ENCODE results near the gene PEAK3.

PEAK3 gene

DNA sequence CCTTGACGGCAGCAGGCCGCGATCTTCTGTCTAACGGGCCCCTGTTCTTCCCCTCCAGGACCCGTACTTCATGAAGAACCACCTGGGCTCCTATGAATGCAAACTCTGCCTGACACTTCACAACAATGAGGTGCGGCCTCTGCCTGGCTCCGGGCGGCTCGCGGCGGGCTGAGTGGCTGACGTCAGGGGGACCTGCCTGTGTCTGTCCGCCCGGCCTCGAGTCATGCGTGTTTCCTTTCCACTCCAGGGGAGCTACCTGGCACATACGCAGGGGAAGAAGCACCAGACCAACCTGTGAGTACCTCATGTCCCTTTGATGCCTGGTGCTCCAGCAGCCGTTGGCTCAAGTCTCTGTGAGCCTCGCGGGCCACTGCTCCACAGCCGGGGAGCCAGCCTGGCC is 37.5 kb downstream of the PEAK3 start:
- H3K23ac ChIP-seq (ENCODE audit: low read length): no peak overlapping the region
- no peak overlapping the region for H3K27ac ChIP-seq (ENCODE audit: low read depth, low read length)
- H4K5ac ChIP-seq (ENCODE audit: low read length): no peak overlapping the region
- no peak overlapping the region for H2BK15ac ChIP-seq (replicated peaks; ENCODE audit: low read depth)
- no peak overlapping the region for H3K4me2 ChIP-seq (ENCODE audit: low read length)
- no peaks in the 10 kb centered on the region for H3K27me3 ChIP-seq (ENCODE audit: insufficient read depth, low read length, poor library complexity)
- no peak overlapping the region for H2AK5ac ChIP-seq (ENCODE audit: low read length)
- H3K4me1 ChIP-seq (ENCODE audit: control insufficient read depth, low read depth, low read length): no peaks in the 10 kb centered on the region
- peaks cover 18% of the 10 kb centered on the region for H3K36me3 ChIP-seq (ENCODE audit: control insufficient read depth, insufficient read depth, low read length)
- no peak for DNase-seq
- no peak overlapping the region for H3K18ac ChIP-seq (ENCODE audit: low read length)
- H3K4me3 ChIP-seq (ENCODE audit: low read length): no peak overlapping the region
- no peak overlapping the region for H3K9ac ChIP-seq (ENCODE audit: low read length)
- peaks cover 14% of the 10 kb centered on the region for H3K79me1 ChIP-seq (ENCODE audit: low read length)
- H3K4ac ChIP-seq (ENCODE audit: low read depth, low read length): no peak overlapping the region
- H2BK5ac ChIP-seq (ENCODE audit: low read length): no peak overlapping the region
- WGBS (ENCODE audit: extremely low coverage, insufficient coverage, low lambda C conversion rate): no CpG with 5 or more reads among the region's 21 CpGs
- H3K79me2 ChIP-seq (ENCODE audit: control insufficient read depth, insufficient read depth, low read length): peaks cover 42% of the 10 kb centered on the region
- no peak overlapping the region for H2BK120ac ChIP-seq (ENCODE audit: low read depth, low read length)
- H3K56ac ChIP-seq (ENCODE audit: low read length): no peak overlapping the region
- no peak overlapping the region for H4K8ac ChIP-seq (ENCODE audit: low read depth, low read length)

DNA sequence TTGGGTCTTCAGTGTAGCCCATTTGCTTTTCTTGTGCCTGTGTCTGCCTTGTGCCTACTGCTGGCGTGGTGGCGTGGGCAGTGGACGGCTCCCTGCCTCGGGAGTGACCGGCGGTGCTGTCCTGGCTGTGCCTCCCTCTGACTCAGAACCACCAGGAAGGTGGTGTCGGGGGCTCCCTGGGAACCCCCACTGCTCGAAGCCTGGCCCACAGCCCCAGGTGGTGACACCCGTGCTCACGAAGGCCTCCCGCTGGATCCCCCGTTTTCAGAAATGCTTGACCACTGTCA is 37.9 kb downstream of the PEAK3 start:
- no peak overlapping the region for H2BK120ac ChIP-seq (ENCODE audit: low read depth, low read length)
- no peak overlapping the region for H3K9ac ChIP-seq (ENCODE audit: low read length)
- H4K8ac ChIP-seq (ENCODE audit: low read depth, low read length): no peak overlapping the region
- no peak for DNase-seq
- H2BK5ac ChIP-seq (ENCODE audit: low read length): no peak overlapping the region
- H3K36me3 ChIP-seq (ENCODE audit: control insufficient read depth, insufficient read depth, low read length): peaks cover 18% of the 10 kb centered on the region
- no peak overlapping the region for H3K4ac ChIP-seq (ENCODE audit: low read depth, low read length)
- no peaks in the 10 kb centered on the region for H3K27me3 ChIP-seq (ENCODE audit: insufficient read depth, low read length, poor library complexity)
- H3K18ac ChIP-seq (ENCODE audit: low read length): no peak overlapping the region
- H3K23ac ChIP-seq (ENCODE audit: low read length): no peak overlapping the region
- no CpG with 5 or more reads among the region's 12 CpGs for WGBS (ENCODE audit: extremely low coverage, insufficient coverage, low lambda C conversion rate)
- H2BK15ac ChIP-seq (replicated peaks; ENCODE audit: low read depth): no peak overlapping the region
- no peak overlapping the region for H3K27ac ChIP-seq (ENCODE audit: low read depth, low read length)
- H3K4me3 ChIP-seq (ENCODE audit: low read length): no peak overlapping the region
- H3K56ac ChIP-seq (ENCODE audit: low read length): no peak overlapping the region
- peaks cover 14% of the 10 kb centered on the region for H3K79me1 ChIP-seq (ENCODE audit: low read length)
- H3K79me2 ChIP-seq (ENCODE audit: control insufficient read depth, insufficient read depth, low read length): peaks cover 46% of the 10 kb centered on the region
- H2AK5ac ChIP-seq (ENCODE audit: low read length): no peak overlapping the region
- no peaks in the 10 kb centered on the region for H3K4me1 ChIP-seq (ENCODE audit: control insufficient read depth, low read depth, low read length)
- no peak overlapping the region for H3K4me2 ChIP-seq (ENCODE audit: low read length)
- H4K5ac ChIP-seq (ENCODE audit: low read length): no peak overlapping the region

DNA sequence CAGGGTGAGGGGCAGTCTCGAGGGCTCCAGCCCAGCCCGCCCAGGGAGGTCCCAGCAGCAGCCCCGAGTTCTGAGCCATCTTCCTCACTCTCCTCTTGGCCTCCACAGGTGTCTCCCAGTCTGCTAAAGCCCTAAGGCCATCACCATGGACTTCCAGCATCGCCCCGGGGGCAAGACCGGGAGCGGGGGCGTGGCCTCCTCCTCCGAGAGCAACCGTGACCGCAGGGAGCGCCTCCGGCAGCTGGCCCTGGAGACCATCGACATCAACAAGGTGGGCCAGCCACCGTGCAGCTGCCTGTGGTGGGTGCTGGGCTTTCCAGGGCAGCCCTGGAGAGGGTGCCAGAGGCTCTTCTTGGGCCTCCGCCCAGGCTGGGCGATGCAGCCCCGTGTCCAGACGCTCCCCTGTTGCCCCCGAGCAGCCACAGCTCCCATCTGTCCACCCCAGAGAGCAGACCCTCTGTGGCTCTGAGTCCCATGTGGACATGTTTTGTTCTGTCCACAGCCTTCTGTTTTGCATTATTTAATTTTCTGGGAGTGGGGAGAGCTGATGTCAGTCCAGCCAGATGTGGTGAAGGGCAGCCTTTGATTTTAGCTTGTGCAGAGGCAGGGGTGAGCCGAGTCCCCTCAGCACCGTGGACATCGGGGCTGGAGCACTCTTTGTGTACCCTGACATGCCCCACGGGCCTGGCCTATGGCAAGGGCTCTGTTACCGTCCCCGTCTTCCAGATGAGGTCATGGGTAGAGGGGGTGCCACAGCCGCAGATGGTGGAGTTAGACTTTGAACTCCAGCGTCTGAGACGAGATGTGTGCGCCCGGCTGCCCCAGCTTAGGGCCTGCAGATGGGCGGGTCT is 38.5 kb downstream of the PEAK3 start:
- Histone ChIP-seq H3K23ac (ENCODE audit: low read length) (no peak overlapping the region), H3K18ac (ENCODE audit: low read length) (no peak overlapping the region), H2BK120ac (ENCODE audit: low read depth, low read length) (no peak overlapping the region), H2AK5ac (ENCODE audit: low read length) (no peak overlapping the region), H3K36me3 (ENCODE audit: control insufficient read depth, insufficient read depth, low read length) (peaks cover 16% of the 10 kb centered on the region), H3K4ac (ENCODE audit: low read depth, low read length) (no peak overlapping the region), H3K27ac (ENCODE audit: low read depth, low read length) (no peak overlapping the region), H3K9ac (ENCODE audit: low read length) (no peak overlapping the region), H4K8ac (ENCODE audit: low read depth, low read length) (no peak overlapping the region), H2BK15ac (replicated peaks; ENCODE audit: low read depth) (no peak overlapping the region), H3K56ac (ENCODE audit: low read length) (no peak overlapping the region), H3K79me1 (ENCODE audit: low read length) (peaks cover 14% of the 10 kb centered on the region), H3K4me2 (ENCODE audit: low read length) (no peak overlapping the region), H2BK5ac (ENCODE audit: low read length) (no peak overlapping the region), H4K5ac (ENCODE audit: low read length) (no peak overlapping the region), H3K4me1 (ENCODE audit: control insufficient read depth, low read depth, low read length) (no peaks in the 10 kb centered on the region), H3K4me3 (ENCODE audit: low read length) (no peak overlapping the region), H3K79me2 (ENCODE audit: control insufficient read depth, insufficient read depth, low read length) (peaks cover 52% of the 10 kb centered on the region), H3K27me3 (ENCODE audit: insufficient read depth, low read length, poor library complexity) (no peaks in the 10 kb centered on the region)
- DNase-seq: no peak
- WGBS (ENCODE audit: extremely low coverage, insufficient coverage, low lambda C conversion rate): no CpG with 5 or more reads among the region's 32 CpGs

DNA sequence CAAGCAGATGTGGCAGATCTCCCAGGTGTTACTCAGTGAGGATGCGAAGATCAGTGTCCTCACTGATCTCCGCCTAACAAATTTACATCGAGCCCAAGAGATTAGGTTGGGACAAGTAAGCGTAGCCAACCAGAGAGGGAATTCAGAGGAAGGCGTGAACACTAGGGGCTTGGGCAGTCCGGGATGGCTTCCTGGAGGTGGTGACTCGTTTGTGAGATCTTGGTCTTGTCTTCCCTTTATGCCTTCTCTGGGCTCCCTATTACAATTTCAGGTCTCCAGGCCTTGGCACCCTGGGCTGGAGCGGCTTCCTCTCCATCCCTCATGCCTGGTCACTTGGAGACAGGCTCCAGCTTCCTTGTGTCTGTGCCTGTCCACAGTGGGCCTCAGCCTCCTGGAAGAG is 39.2 kb downstream of the PEAK3 start:
- Histone ChIP-seq H2BK15ac (replicated peaks; ENCODE audit: low read depth) (no peak overlapping the region), H3K27me3 (ENCODE audit: insufficient read depth, low read length, poor library complexity) (no peaks in the 10 kb centered on the region), H2BK120ac (ENCODE audit: low read depth, low read length) (no peak overlapping the region), H4K5ac (ENCODE audit: low read length) (no peak overlapping the region), H3K9ac (ENCODE audit: low read length) (no peak overlapping the region), H4K8ac (ENCODE audit: low read depth, low read length) (no peak overlapping the region), H3K36me3 (ENCODE audit: control insufficient read depth, insufficient read depth, low read length) (peaks cover 16% of the 10 kb centered on the region), H3K4me3 (ENCODE audit: low read length) (no peak overlapping the region), H3K4me1 (ENCODE audit: control insufficient read depth, low read depth, low read length) (peaks cover 2% of the 10 kb centered on the region), H3K23ac (ENCODE audit: low read length) (no peak overlapping the region), H2AK5ac (ENCODE audit: low read length) (no peak overlapping the region), H3K56ac (ENCODE audit: low read length) (no peak overlapping the region), H2BK5ac (ENCODE audit: low read length) (no peak overlapping the region), H3K79me1 (ENCODE audit: low read length) (peaks cover 14% of the 10 kb centered on the region), H3K4me2 (ENCODE audit: low read length) (no peak overlapping the region), H3K27ac (ENCODE audit: low read depth, low read length) (no peak overlapping the region), H3K4ac (ENCODE audit: low read depth, low read length) (no peak overlapping the region), H3K79me2 (ENCODE audit: control insufficient read depth, insufficient read depth, low read length) (peaks cover 59% of the 10 kb centered on the region), H3K18ac (ENCODE audit: low read length) (no peak overlapping the region)
- no CpG with 5 or more reads among the region's 8 CpGs for WGBS (ENCODE audit: extremely low coverage, insufficient coverage, low lambda C conversion rate)
- DNase-seq: no peak

DNA sequence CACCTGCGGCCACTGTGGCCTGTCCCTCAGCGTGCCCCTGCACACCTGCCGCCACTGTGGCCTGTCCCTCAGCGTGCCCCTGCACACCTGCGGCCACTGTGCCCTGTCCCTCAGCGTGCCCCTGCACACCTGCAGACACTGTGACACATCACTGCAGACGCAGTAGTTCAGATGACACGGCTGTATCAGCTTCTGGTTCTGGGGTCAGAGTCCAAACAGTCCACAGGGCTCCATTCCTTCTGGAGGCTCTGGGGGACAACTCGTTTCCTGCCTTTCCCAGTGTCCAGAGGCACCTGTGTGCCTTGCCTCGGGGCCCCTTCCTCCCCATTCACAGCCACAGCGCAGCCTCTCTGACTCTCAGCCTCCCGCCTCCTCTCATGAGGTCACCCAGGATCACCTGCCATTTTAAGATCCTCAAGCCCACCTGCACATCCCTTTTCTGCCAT is 39.9 kb downstream of the PEAK3 start:
- Histone ChIP-seq H3K36me3 (ENCODE audit: control insufficient read depth, insufficient read depth, low read length) (peaks cover 14% of the 10 kb centered on the region), H2AK5ac (ENCODE audit: low read length) (no peak overlapping the region), H2BK5ac (ENCODE audit: low read length) (no peak overlapping the region), H3K18ac (ENCODE audit: low read length) (no peak overlapping the region), H3K27ac (ENCODE audit: low read depth, low read length) (no peak overlapping the region), H3K23ac (ENCODE audit: low read length) (peak overlapping the region; percentile 37), H2BK120ac (ENCODE audit: low read depth, low read length) (no peak overlapping the region), H3K4ac (ENCODE audit: low read depth, low read length) (no peak overlapping the region), H3K56ac (ENCODE audit: low read length) (peak overlapping the region; percentile 62), H3K4me1 (ENCODE audit: control insufficient read depth, low read depth, low read length) (peaks cover 5% of the 10 kb centered on the region), H2BK15ac (replicated peaks; ENCODE audit: low read depth) (no peak overlapping the region), H3K79me1 (ENCODE audit: low read length) (peaks cover 16% of the 10 kb centered on the region), H3K27me3 (ENCODE audit: insufficient read depth, low read length, poor library complexity) (no peaks in the 10 kb centered on the region), H3K4me3 (ENCODE audit: low read length) (no peak overlapping the region), H4K5ac (ENCODE audit: low read length) (no peak overlapping the region), H3K9ac (ENCODE audit: low read length) (no peak overlapping the region), H3K4me2 (ENCODE audit: low read length) (no peak overlapping the region), H4K8ac (ENCODE audit: low read depth, low read length) (no peak overlapping the region), H3K79me2 (ENCODE audit: control insufficient read depth, insufficient read depth, low read length) (peaks cover 66% of the 10 kb centered on the region)
- no peak for DNase-seq
- no CpG with 5 or more reads among the region's 12 CpGs for WGBS (ENCODE audit: extremely low coverage, insufficient coverage, low lambda C conversion rate)

Measured in mesendoderm (in vitro differentiated cells).